ENCODE measurements around the gene DNAJC13. TPM values are rescaled to one million over a fixed set of nuclear protein-coding genes. Genes with fewer than 3 reads are reported as not detected.

DNAJC13 gene
- total RNA-seq, 6 experiments from 2014 or later, result 55.9 to 66.4 (median 60.1) TPM

DNA sequence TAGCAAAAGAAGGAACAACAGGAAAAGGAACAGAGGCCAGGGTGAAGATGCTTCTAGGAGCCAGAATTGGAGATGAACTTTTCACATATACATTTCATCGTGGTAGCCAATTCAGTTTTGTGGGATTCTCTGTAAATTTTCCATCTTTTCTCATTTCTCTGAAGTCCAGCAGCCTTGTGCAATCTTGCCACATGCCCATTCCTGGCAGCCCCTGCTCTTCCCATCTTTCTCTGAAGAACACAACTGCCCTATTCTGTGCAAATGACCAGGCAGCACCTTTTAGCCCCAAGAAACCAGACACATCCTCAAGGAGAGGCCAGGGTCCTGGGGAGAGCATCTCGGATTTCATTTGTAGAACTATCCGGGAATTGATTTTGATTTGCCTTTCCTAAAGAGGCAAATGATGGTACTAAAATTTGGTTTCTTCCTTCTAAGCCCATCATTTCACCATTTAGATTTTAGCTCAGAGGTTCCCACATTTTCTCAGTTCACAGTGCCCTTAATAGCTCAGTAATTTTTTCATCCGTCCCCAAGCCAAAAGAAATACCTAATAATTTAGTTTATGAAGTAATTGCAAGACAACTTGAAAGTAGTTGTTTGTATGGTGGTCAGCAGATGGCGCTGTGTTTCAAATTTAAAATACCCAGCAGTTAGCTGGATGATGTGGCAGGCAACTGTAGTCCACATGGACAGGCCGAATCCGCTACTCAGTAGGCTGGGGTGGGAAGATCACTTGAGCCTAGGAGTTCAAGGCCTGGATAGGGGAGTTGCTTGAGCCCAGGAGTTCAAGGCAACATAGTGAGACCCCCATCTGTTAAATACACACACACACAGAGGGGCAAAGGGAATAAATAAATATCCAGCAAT is 118.5 kb downstream of the DNAJC13 start:
- peaks cover 41% of the 10 kb centered on the region for H3K4me1 Mint-ChIP-seq (ENCODE audit: low read depth)
- H3K36me3 Mint-ChIP-seq (ENCODE audit: low read depth), result peaks cover 22% of the 10 kb centered on the region
- peak; percentile 91 for TF ChIP-seq CTCF (IDR thresholded peaks at IDR 0.05)
- H3K4me3 Mint-ChIP-seq, result no peak overlapping the region
- no peaks in the 10 kb centered on the region; the same call in 1 of the 2 replicates for H3K27me3 Mint-ChIP-seq (ENCODE audit: insufficient read depth)
- no peaks in the 10 kb centered on the region for H3K9me3 Mint-ChIP-seq
- H3K27ac Mint-ChIP-seq, result peak overlapping the region; percentile 86
- peak; percentile 80 for DNase-seq

GRCh38 chr3:132536442-132537153 is 119.3 kb downstream of the DNAJC13 start:
- Mint-ChIP-seq H3K27me3 (ENCODE audit: insufficient read depth) (peaks cover 2% of the 10 kb centered on the region), H3K4me3 (no peak overlapping the region), H3K4me1 (ENCODE audit: low read depth) (peaks cover 49% of the 10 kb centered on the region), H3K27ac (peak overlapping the region; percentile 86), H3K36me3 (ENCODE audit: low read depth) (peaks cover 26% of the 10 kb centered on the region), H3K9me3 (no peaks in the 10 kb centered on the region)
- no peak for TF ChIP-seq CTCF (IDR thresholded peaks at IDR 0.05)
- peak; percentile 19 for DNase-seq

DNA sequence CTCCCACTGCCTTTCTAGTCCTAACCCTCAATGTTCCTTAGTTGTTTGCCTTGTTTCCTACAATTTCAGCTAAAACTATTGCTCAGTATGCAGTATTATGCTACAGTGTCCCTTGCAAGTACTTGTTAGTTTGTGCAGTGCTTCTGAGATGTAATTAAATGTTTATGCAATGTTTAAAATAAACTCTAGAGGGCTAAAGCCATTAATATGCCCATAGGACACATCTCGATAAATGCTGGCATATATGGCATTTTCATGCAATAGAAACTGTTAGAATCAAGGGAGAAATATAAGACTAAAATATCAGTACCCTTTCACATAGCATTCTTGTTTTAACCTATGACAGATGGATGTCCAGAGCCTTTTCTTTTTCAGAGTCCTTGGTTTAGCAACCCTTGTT is 120.0 kb downstream of the DNAJC13 start:
- no peak for DNase-seq
- Mint-ChIP-seq H3K27me3 (ENCODE audit: insufficient read depth) (peaks cover 2% of the 10 kb centered on the region), H3K4me1 (ENCODE audit: low read depth) (peaks cover 56% of the 10 kb centered on the region), H3K4me3 (no peak overlapping the region), H3K27ac (peak overlapping the region; percentile 86), H3K9me3 (no peaks in the 10 kb centered on the region), H3K36me3 (ENCODE audit: low read depth) (peaks cover 31% of the 10 kb centered on the region)
- TF ChIP-seq CTCF (IDR thresholded peaks at IDR 0.05), result peak; percentile 63

- DNase-seq, result no peak
- Mint-ChIP-seq H3K4me3 (no peak overlapping the region), H3K4me1 (ENCODE audit: low read depth) (peaks cover 64% of the 10 kb centered on the region)
Observed at GRCh38 chr3:132538072-132538471, 120.8 kb downstream of the DNAJC13 start.

GRCh38 chr3:132539681-132540080 is 122.4 kb downstream of the DNAJC13 start:
- Mint-ChIP-seq H3K36me3 (ENCODE audit: low read depth) (peaks cover 45% of the 10 kb centered on the region), H3K4me3 (no peak overlapping the region), H3K27me3 (ENCODE audit: insufficient read depth) (peaks cover 4% of the 10 kb centered on the region), H3K4me1 (ENCODE audit: low read depth) (peaks cover 78% of the 10 kb centered on the region), H3K9me3 (no peaks in the 10 kb centered on the region), H3K27ac (no peak overlapping the region; the same call in 1 of the 2 replicates)
- TF ChIP-seq CTCF (IDR thresholded peaks at IDR 0.05), result no peak
- no peak for DNase-seq

More at GRCh38 chr3:132538072-132538471, 120.8 kb downstream of the DNAJC13 start:
- Mint-ChIP-seq H3K27ac (peak overlapping the region; percentile 46; the same call in 1 of the 2 replicates), H3K36me3 (ENCODE audit: low read depth) (peaks cover 31% of the 10 kb centered on the region), H3K27me3 (ENCODE audit: insufficient read depth) (peaks cover 2% of the 10 kb centered on the region), H3K9me3 (no peaks in the 10 kb centered on the region)
- no peak for TF ChIP-seq CTCF (IDR thresholded peaks at IDR 0.05)

All from HFFc6 (cell line).